Body of pancreas (tissue), 4 donors: ENCODE results near the gene SCN3A.

Experiments used
- POLR2A ChIP-seq, 3 donors: fragments of 450-650 bp; IDR thresholded peaks; one replicate each; pipeline ENCODE4 v1.6.1; 2016; ENCODE audit warnings: antibody characterized with exemption in 3 of 3, mild to moderate bottlenecking in 2 of 3
- TF ChIP-seq, protein P1 (sequence below), 7 experiments: fragments of 450-650 bp in 4 of 7; fragments of 200-600 bp in 3 of 7; sonication (generic) in 3 of 7; IDR thresholded peaks; one replicate each; pipeline ENCODE4 v1.5.1; 2016 to 2019; ENCODE audit warnings: antibody characterized with exemption in 7 of 7

DNA sequence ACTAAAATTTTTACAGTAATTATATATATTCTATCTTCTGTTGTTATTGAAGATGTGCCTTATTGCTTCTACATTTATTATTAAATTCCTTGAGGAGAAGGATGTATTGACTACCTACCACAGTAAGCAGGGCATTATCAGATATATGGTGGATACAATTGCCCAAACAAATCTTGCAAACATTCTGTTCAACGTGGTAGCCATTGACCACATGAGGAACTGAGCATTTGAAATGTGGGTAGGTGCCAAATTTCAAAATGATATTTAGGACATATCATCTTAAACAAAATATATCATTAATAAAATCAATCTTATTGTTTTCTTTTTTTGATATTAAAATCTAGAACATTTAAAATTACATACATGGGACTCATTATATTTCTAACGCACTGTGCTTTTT is 11.1 kb downstream of the SCN3A start:
- TF ChIP-seq, protein P1, sequence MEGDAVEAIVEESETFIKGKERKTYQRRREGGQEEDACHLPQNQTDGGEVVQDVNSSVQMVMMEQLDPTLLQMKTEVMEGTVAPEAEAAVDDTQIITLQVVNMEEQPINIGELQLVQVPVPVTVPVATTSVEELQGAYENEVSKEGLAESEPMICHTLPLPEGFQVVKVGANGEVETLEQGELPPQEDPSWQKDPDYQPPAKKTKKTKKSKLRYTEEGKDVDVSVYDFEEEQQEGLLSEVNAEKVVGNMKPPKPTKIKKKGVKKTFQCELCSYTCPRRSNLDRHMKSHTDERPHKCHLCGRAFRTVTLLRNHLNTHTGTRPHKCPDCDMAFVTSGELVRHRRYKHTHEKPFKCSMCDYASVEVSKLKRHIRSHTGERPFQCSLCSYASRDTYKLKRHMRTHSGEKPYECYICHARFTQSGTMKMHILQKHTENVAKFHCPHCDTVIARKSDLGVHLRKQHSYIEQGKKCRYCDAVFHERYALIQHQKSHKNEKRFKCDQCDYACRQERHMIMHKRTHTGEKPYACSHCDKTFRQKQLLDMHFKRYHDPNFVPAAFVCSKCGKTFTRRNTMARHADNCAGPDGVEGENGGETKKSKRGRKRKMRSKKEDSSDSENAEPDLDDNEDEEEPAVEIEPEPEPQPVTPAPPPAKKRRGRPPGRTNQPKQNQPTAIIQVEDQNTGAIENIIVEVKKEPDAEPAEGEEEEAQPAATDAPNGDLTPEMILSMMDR (IDR thresholded peaks at IDR 0.05): no peak
- no peak for TF ChIP-seq POLR2A (IDR thresholded peaks at IDR 0.05)
